Thyroid gland (tissue), 4 donors: Measurements from ENCODE around the gene RNU1-1.
"Not testable (repeated sequence)": the region's sequence is repeated elsewhere in the genome, so short reads cannot be mapped to it uniquely, and the experiment has no call there.

Source experiments
- POLR2A ChIP-seq, 2 donors: fragments of 450-650 bp; IDR thresholded peaks; one replicate each; pipeline ENCODE4 v1.6.1; 2017; ENCODE audit warnings: antibody characterized with exemption in 2 of 2, mild to moderate bottlenecking in 2 of 2, moderate library complexity in 1 of 2
- TF ChIP-seq, protein P1 (sequence below), 6 experiments: fragments of 200-600 bp in 3 of 6; fragments of 450-650 bp in 3 of 6; sonication (generic) in 3 of 6; IDR thresholded peaks; one replicate each; pipeline ENCODE4 v1.5.1; 2016 to 2019; ENCODE audit warnings: antibody characterized with exemption in 6 of 6, mild to moderate bottlenecking in 2 of 6, inconsistent platforms in 1 of 6, moderate library complexity in 1 of 6

DNA sequence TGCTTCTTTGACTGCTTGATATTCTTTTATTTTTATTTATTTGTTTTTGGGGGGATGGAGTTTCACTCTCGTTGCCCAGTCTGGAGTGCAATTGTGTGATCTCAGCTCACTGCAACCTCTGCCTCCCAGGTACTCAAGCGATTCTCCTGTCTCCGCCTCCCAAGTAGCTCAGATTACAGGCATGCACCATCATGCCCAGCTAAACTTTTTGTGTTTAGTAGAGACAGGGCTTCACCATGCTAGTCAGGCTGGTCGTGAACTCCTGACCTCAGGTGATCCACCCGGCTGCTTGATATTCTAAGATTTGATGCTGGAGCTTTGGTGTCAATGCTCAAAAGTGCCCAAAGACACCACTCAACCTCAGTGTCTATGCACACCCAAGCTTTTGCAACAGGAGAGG is 45.6 kb upstream of the RNU1-1 start:
- TF ChIP-seq, protein P1, sequence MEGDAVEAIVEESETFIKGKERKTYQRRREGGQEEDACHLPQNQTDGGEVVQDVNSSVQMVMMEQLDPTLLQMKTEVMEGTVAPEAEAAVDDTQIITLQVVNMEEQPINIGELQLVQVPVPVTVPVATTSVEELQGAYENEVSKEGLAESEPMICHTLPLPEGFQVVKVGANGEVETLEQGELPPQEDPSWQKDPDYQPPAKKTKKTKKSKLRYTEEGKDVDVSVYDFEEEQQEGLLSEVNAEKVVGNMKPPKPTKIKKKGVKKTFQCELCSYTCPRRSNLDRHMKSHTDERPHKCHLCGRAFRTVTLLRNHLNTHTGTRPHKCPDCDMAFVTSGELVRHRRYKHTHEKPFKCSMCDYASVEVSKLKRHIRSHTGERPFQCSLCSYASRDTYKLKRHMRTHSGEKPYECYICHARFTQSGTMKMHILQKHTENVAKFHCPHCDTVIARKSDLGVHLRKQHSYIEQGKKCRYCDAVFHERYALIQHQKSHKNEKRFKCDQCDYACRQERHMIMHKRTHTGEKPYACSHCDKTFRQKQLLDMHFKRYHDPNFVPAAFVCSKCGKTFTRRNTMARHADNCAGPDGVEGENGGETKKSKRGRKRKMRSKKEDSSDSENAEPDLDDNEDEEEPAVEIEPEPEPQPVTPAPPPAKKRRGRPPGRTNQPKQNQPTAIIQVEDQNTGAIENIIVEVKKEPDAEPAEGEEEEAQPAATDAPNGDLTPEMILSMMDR (IDR thresholded peaks at IDR 0.05), result not testable (repeated sequence)
- not testable (repeated sequence) for TF ChIP-seq POLR2A (IDR thresholded peaks at IDR 0.05)
